Right lobe of liver (tissue), 6 donors: ENCODE measurements around the gene TIAL1. TPM values are rescaled to one million over a fixed set of nuclear protein-coding genes. Genes with fewer than 3 reads are reported as not detected.

ENCODE experiments used
- ATAC-seq, 4 donors: fragments of 200-7000 bp; cut with Tn5 transposase; one replicate each; pipeline ENCODE4 v1.9.1; 2020; ENCODE audit warnings: mild to moderate bottlenecking in 4 of 4, moderate library complexity in 4 of 4
- DNase-seq, 3 donors: peaks; one replicate each; pipeline ENCODE4 v3.0.0-alpha.2; 2020
- H3K27ac ChIP-seq, 3 donors: fragments of 200-600 bp; one replicate each; pipeline ENCODE4 v1.8.0; 2022
- H3K27me3 ChIP-seq, 2 donors: fragments of 200-600 bp; one replicate each; pipeline ENCODE4 v1.8.0; 2022
- H3K36me3 ChIP-seq, 4 donors: fragments of 200-600 bp; sonication (generic) in 1 of 4; one replicate each; pipeline versions ENCODE4 v1.5.1 to v1.8.0; 2017 to 2022; ENCODE audit warnings: control low read depth in 1 of 4
- H3K4me1 ChIP-seq, 4 donors: fragments of 200-600 bp; sonication (generic) in 1 of 4; one replicate each; pipeline versions ENCODE4 v1.5.1 to v1.8.0; 2017 to 2022; ENCODE audit warnings: control low read depth in 1 of 4
- H3K4me3 ChIP-seq, 3 donors: fragments of 200-600 bp; one replicate each; pipeline ENCODE4 v1.8.0; 2022
- H3K9me3 ChIP-seq, 4 donors: fragments of 200-600 bp; sonication (generic) in 1 of 4; one replicate each; pipeline versions ENCODE4 v1.5.1 to v1.8.0; 2017 to 2022; ENCODE audit warnings: control low read depth in 1 of 4
- CTCF ChIP-seq, 4 donors: fragments of 200-600 bp in 3 of 4; fragments of 450-650 bp in 1 of 4; IDR thresholded peaks; one replicate each; pipeline versions ENCODE4 v1.5.1 to v1.8.0; 2016 to 2022; ENCODE audit warnings: antibody characterized with exemption in 4 of 4, mild to moderate bottlenecking in 2 of 4
- POLR2A ChIP-seq: fragments of 450-650 bp; IDR thresholded peaks from one replicate; pipeline ENCODE4 v1.6.1; 2017; ENCODE audit warnings: antibody characterized with exemption, mild to moderate bottlenecking
- WGBS: methylation state at CpG from one replicate; pipeline ENCODE4 v1.1.6; 2018; ENCODE audit warnings: low coverage, low lambda C conversion rate; ENCODE audit not compliant: insufficient coverage; ENCODE audit errors: missing lambda C conversion rate; 5-methylcytosine and 5-hydroxymethylcytosine counted together
- intact Hi-C, 2 donors: fragments of 100-400 bp; cut with DNase I; formaldehyde crosslinking; loops; one replicate each; pipeline versions ENCODE4 v1.11.2 to v1.14.1; 2022
- total RNA-seq, 6 experiments: library from RNA; depleted of rRNA in 2 of 6; stranded (reverse); fragments of >200 nt in 2 of 6; fragmentation: NEBNext Ultra II Directional in 3 of 6; extraction: Animal tissue kit (Norgen Biotek cat#: 25700) in 3 of 6; gene quantifications; one replicate each; pipeline versions ENCODE4 v1.1.0 to v1.2.4, GENCODE V29; 2016 to 2023
- donor health status: DM: no; HTN: yes; CAD: no.
- donor health status: DM: no; HTN: no; CAD: no.
- donor health status: DM: no; HTN: no; CAD: no.
- donor health status: DM: no; HTN: yes; CAD: no.
- donor health status: DM: no; HTN: yes; CAD: no.

The TIAL1 gene
- total RNA-seq, 6 experiments from 2014 or later, result 37.2 to 52.2 (median 46.3) TPM

- 88% methylated on average over 3 of the region's 4 CpGs for WGBS
- intact Hi-C loops, result no loop called here
- TF ChIP-seq POLR2A (no peak), CTCF (IDR thresholded peaks at IDR 0.05) (no peak)
- Histone ChIP-seq H3K9me3 (no peaks in the 10 kb centered on the region), H3K27ac (no peak overlapping the region), H3K4me3 (no peak overlapping the region), H3K27me3 (peaks cover 0 to 12% of the 10 kb centered on the region in 2 donors), H3K4me1 (peaks cover 0 to 16% (median 0%) of the 10 kb centered on the region in 4 donors), H3K36me3 (no peaks in the 10 kb centered on the region)
- DNase-seq, result no peak
- ATAC-seq, result no peak
These were observed 56.7 kb downstream of the TIAL1 start for GRCh38 chr10:119540038-119540437.

GRCh38 chr10:119539359-119539825 lies 57.4 kb downstream of the TIAL1 start:
- no peak overlapping the region for H3K27ac ChIP-seq
- peaks cover 0 to 16% (median 0%) of the 10 kb centered on the region in 4 donors for H3K4me1 ChIP-seq
- no peaks in the 10 kb centered on the region for H3K36me3 ChIP-seq
- intact Hi-C loops, result no loop called here
- H3K4me3 ChIP-seq, result no peak overlapping the region
- 56% methylated on average over 4 of the region's 9 CpGs for WGBS
- DNase-seq (no peak), ATAC-seq (no peak)
- H3K9me3 ChIP-seq, result no peaks in the 10 kb centered on the region
- H3K27me3 ChIP-seq, result peaks cover 0 to 12% of the 10 kb centered on the region in 2 donors
- TF ChIP-seq CTCF (IDR thresholded peaks at IDR 0.05) (no peak), POLR2A (no peak)

- DNase-seq (no peak), ATAC-seq (no peak)
- no peaks in the 10 kb centered on the region for H3K36me3 ChIP-seq
- H3K4me1 ChIP-seq, result peaks cover 0 to 16% (median 0%) of the 10 kb centered on the region in 4 donors
- H3K27ac ChIP-seq, result no peak overlapping the region
- 13% methylated on average over 1 of the region's 9 CpGs for WGBS
- no peak overlapping the region for H3K4me3 ChIP-seq
- no peaks in the 10 kb centered on the region for H3K9me3 ChIP-seq
- peaks cover 0 to 12% of the 10 kb centered on the region in 2 donors for H3K27me3 ChIP-seq
- TF ChIP-seq POLR2A (no peak), CTCF (IDR thresholded peaks at IDR 0.05) (no peak)
- intact Hi-C loops, result no loop called here
These were observed 58.0 kb downstream of the TIAL1 start for GRCh38 chr10:119538632-119539358.

- no peaks in the 10 kb centered on the region for H3K9me3 ChIP-seq
- intact Hi-C loops, result no loop called here
- DNase-seq (no peak), ATAC-seq (no peak)
- H3K27me3 ChIP-seq, result peaks cover 0 to 6% of the 10 kb centered on the region in 2 donors
- WGBS, result 70% methylated on average over 5 of the region's 5 CpGs
- no peak overlapping the region for H3K4me3 ChIP-seq
- H3K27ac ChIP-seq, result no peak overlapping the region
- no peak for TF ChIP-seq POLR2A
- TF ChIP-seq CTCF (IDR thresholded peaks at IDR 0.05), result no peak
- H3K36me3 ChIP-seq, result no peaks in the 10 kb centered on the region
- peaks cover 0 to 10% (median 0%) of the 10 kb centered on the region in 4 donors for H3K4me1 ChIP-seq
These were observed 58.7 kb downstream of the TIAL1 start for GRCh38 chr10:119537953-119538630.
